Activated T-helper 17 cell treated with anti-CD3 and anti-CD28 coated beads, Interleukin-2, amount 50 U/mL, for 72 hours (primary cell): ENCODE data around the gene FGF12. TPM values are rescaled to one million over a fixed set of nuclear protein-coding genes. Genes with fewer than 3 reads are reported as not detected.
"Not testable (repeated sequence)": the region's sequence is repeated elsewhere in the genome, so short reads cannot be mapped to it uniquely, and the experiment has no call there.

Experiments
- ATAC-seq: fragments of 150-1000 bp; cut with Tn5 transposase; replicated peaks from 2 replicates; pipeline ENCODE4 v1.10.0; 2021; ENCODE audit warnings: mild to moderate bottlenecking, moderate library complexity
- H3K27ac Mint-ChIP-seq: one replicate; pipeline ENCODE4 v1.8.0; 2022; ENCODE audit warnings: mixed read lengths
- H3K27me3 Mint-ChIP-seq: one replicate; pipeline ENCODE4 v1.8.0; 2022; ENCODE audit warnings: mixed read lengths
- H3K36me3 Mint-ChIP-seq: one replicate; pipeline ENCODE4 v1.8.0; 2022; ENCODE audit warnings: low read depth, mild to moderate bottlenecking, mixed read lengths
- H3K4me1 Mint-ChIP-seq: one replicate; pipeline ENCODE4 v1.8.0; 2022; ENCODE audit warnings: mixed read lengths
- H3K4me3 Mint-ChIP-seq: one replicate; pipeline ENCODE4 v1.8.0; 2022; ENCODE audit warnings: mild to moderate bottlenecking, mixed read lengths
- H3K9me3 Mint-ChIP-seq: one replicate; pipeline ENCODE4 v1.8.0; 2022; ENCODE audit warnings: mixed read lengths
- total RNA-seq, 2 donors: library from RNA; stranded (reverse); gene quantifications; one replicate each; pipeline ENCODE4 v1.2.3, GENCODE V29; 2022

FGF12 gene
- total RNA-seq: under 1 TPM in 1 of 2 donors, not detected in 1; 0.37 TPM

GRCh38 chr3:192727032-192727847 is at the start of gene FGF12:
TSS of gene FGF12 (minus strand) at chr3:192727541.
- Mint-ChIP-seq H3K27ac (no peak within 1 kb of the TSS), H3K4me1 (peaks cover 6% of the 10 kb centered on the region), H3K4me3 (peak within 1 kb of the TSS; percentile 27), H3K27me3 (peaks cover 47% of the 10 kb centered on the region), H3K36me3 (no peaks in the 10 kb centered on the region), H3K9me3 (no peaks in the 10 kb centered on the region)
- no peak for ATAC-seq

GRCh38 chr3:192774341-192774740 is 47.0 kb upstream of the FGF12 start:
- not testable (repeated sequence) for H3K36me3 Mint-ChIP-seq, H3K27ac Mint-ChIP-seq, ATAC-seq, H3K4me1 Mint-ChIP-seq, H3K4me3 Mint-ChIP-seq
- H3K9me3 Mint-ChIP-seq: peaks cover 15% of the 10 kb centered on the region
- H3K27me3 Mint-ChIP-seq: peaks cover 19% of the 10 kb centered on the region

- Mint-ChIP-seq H3K9me3 (peaks cover 15% of the 10 kb centered on the region), H3K4me3 (no peak overlapping the region), H3K27me3 (peaks cover 19% of the 10 kb centered on the region), H3K4me1 (no peaks in the 10 kb centered on the region), H3K36me3 (no peaks in the 10 kb centered on the region), H3K27ac (no peak overlapping the region)
- ATAC-seq: no peak
These were observed 45.0 kb upstream of the FGF12 start for GRCh38 chr3:192772240-192772894.

GRCh38 chr3:192758654-192759053 is 31.3 kb upstream of the FGF12 start:
- H3K4me1 Mint-ChIP-seq: no peaks in the 10 kb centered on the region
- no peak overlapping the region for H3K27ac Mint-ChIP-seq
- no peaks in the 10 kb centered on the region for H3K9me3 Mint-ChIP-seq
- H3K27me3 Mint-ChIP-seq: peaks cover 9% of the 10 kb centered on the region
- ATAC-seq: no peak
- H3K4me3 Mint-ChIP-seq: no peak overlapping the region
- no peaks in the 10 kb centered on the region for H3K36me3 Mint-ChIP-seq

GRCh38 chr3:192751148-192751547 is 23.8 kb upstream of the FGF12 start:
- no peak overlapping the region for H3K4me3 Mint-ChIP-seq
- H3K9me3 Mint-ChIP-seq: no peaks in the 10 kb centered on the region
- no peak overlapping the region for H3K27ac Mint-ChIP-seq
- no peaks in the 10 kb centered on the region for H3K4me1 Mint-ChIP-seq
- no peak for ATAC-seq
- peaks cover 23% of the 10 kb centered on the region for H3K27me3 Mint-ChIP-seq
- no peaks in the 10 kb centered on the region for H3K36me3 Mint-ChIP-seq

GRCh38 chr3:192750201-192750600 is 22.9 kb upstream of the FGF12 start:
- ATAC-seq: no peak

GRCh38 chr3:192747746-192748145 is 20.4 kb upstream of the FGF12 start:
- no peaks in the 10 kb centered on the region for H3K4me1 Mint-ChIP-seq
- H3K9me3 Mint-ChIP-seq: peaks cover 3% of the 10 kb centered on the region
- no peaks in the 10 kb centered on the region for H3K36me3 Mint-ChIP-seq
- H3K4me3 Mint-ChIP-seq: no peak overlapping the region
- no peak for ATAC-seq
- H3K27me3 Mint-ChIP-seq: peaks cover 18% of the 10 kb centered on the region
- H3K27ac Mint-ChIP-seq: no peak overlapping the region

More at GRCh38 chr3:192750201-192750600, 22.9 kb upstream of the FGF12 start:
- H3K4me1 Mint-ChIP-seq: no peaks in the 10 kb centered on the region
- H3K36me3 Mint-ChIP-seq: no peaks in the 10 kb centered on the region
- H3K27ac Mint-ChIP-seq: no peak overlapping the region
- H3K9me3 Mint-ChIP-seq: peaks cover 1% of the 10 kb centered on the region
- peaks cover 20% of the 10 kb centered on the region for H3K27me3 Mint-ChIP-seq
- no peak overlapping the region for H3K4me3 Mint-ChIP-seq

GRCh38 chr3:192747145-192747544 is 19.8 kb upstream of the FGF12 start:
- H3K36me3 Mint-ChIP-seq: no peaks in the 10 kb centered on the region
- H3K4me1 Mint-ChIP-seq: no peaks in the 10 kb centered on the region
- ATAC-seq: no peak
- H3K27me3 Mint-ChIP-seq: peaks cover 18% of the 10 kb centered on the region
- H3K27ac Mint-ChIP-seq: no peak overlapping the region
- H3K9me3 Mint-ChIP-seq: peaks cover 3% of the 10 kb centered on the region
- H3K4me3 Mint-ChIP-seq: no peak overlapping the region

GRCh38 chr3:192745150-192745549 is 17.8 kb upstream of the FGF12 start:
- peaks cover 3% of the 10 kb centered on the region for H3K9me3 Mint-ChIP-seq
- no peak overlapping the region for H3K27ac Mint-ChIP-seq
- peaks cover 16% of the 10 kb centered on the region for H3K27me3 Mint-ChIP-seq
- no peaks in the 10 kb centered on the region for H3K4me1 Mint-ChIP-seq
- no peak for ATAC-seq
- no peak overlapping the region for H3K4me3 Mint-ChIP-seq
- H3K36me3 Mint-ChIP-seq: no peaks in the 10 kb centered on the region

GRCh38 chr3:192744604-192745003 is 17.3 kb upstream of the FGF12 start:
- not testable (repeated sequence) for ATAC-seq, H3K4me3 Mint-ChIP-seq, H3K27ac Mint-ChIP-seq

GRCh38 chr3:192737506-192737905 is 10.2 kb upstream of the FGF12 start:
- no peak for ATAC-seq
- H3K27ac Mint-ChIP-seq: no peak overlapping the region
- no peaks in the 10 kb centered on the region for H3K9me3 Mint-ChIP-seq
- no peak overlapping the region for H3K4me3 Mint-ChIP-seq
- no peaks in the 10 kb centered on the region for H3K36me3 Mint-ChIP-seq
- H3K27me3 Mint-ChIP-seq: no peaks in the 10 kb centered on the region
- no peaks in the 10 kb centered on the region for H3K4me1 Mint-ChIP-seq

More at GRCh38 chr3:192744604-192745003, 17.3 kb upstream of the FGF12 start:
- H3K4me1 Mint-ChIP-seq, H3K36me3 Mint-ChIP-seq, H3K9me3 Mint-ChIP-seq: not testable (repeated sequence)
- H3K27me3 Mint-ChIP-seq: peaks cover 15% of the 10 kb centered on the region

- H3K4me1 Mint-ChIP-seq: peaks cover 6% of the 10 kb centered on the region
- H3K9me3 Mint-ChIP-seq: no peaks in the 10 kb centered on the region
These were observed 3.9 kb upstream of the FGF12 start for GRCh38 chr3:192731233-192731632.

GRCh38 chr3:192726385-192726784 is 956 bp downstream of the FGF12 start:
- no peaks in the 10 kb centered on the region for H3K9me3 Mint-ChIP-seq
- H3K27ac Mint-ChIP-seq: no peak overlapping the region
- H3K27me3 Mint-ChIP-seq: peaks cover 48% of the 10 kb centered on the region
- H3K36me3 Mint-ChIP-seq: no peaks in the 10 kb centered on the region
- H3K4me1 Mint-ChIP-seq: peaks cover 6% of the 10 kb centered on the region
- no peak for ATAC-seq
- H3K4me3 Mint-ChIP-seq: no peak overlapping the region

More at GRCh38 chr3:192731233-192731632, 3.9 kb upstream of the FGF12 start:
- H3K27ac Mint-ChIP-seq: no peak overlapping the region
- no peak for ATAC-seq
- H3K27me3 Mint-ChIP-seq: peaks cover 23% of the 10 kb centered on the region
- H3K4me3 Mint-ChIP-seq: no peak overlapping the region
- H3K36me3 Mint-ChIP-seq: no peaks in the 10 kb centered on the region

GRCh38 chr3:192719964-192720363 is 7.4 kb downstream of the FGF12 start:
- H3K27ac Mint-ChIP-seq: no peak overlapping the region
- H3K27me3 Mint-ChIP-seq: peaks cover 18% of the 10 kb centered on the region
- no peak for ATAC-seq
- no peaks in the 10 kb centered on the region for H3K36me3 Mint-ChIP-seq
- no peaks in the 10 kb centered on the region for H3K4me1 Mint-ChIP-seq
- H3K9me3 Mint-ChIP-seq: no peaks in the 10 kb centered on the region
- no peak overlapping the region for H3K4me3 Mint-ChIP-seq

- H3K36me3 Mint-ChIP-seq: no peaks in the 10 kb centered on the region
- no peaks in the 10 kb centered on the region for H3K4me1 Mint-ChIP-seq
- peaks cover 10% of the 10 kb centered on the region for H3K27me3 Mint-ChIP-seq
- H3K4me3 Mint-ChIP-seq: no peak overlapping the region
- no peak for ATAC-seq
- H3K9me3 Mint-ChIP-seq: no peaks in the 10 kb centered on the region
- H3K27ac Mint-ChIP-seq: no peak overlapping the region
These were observed 9.2 kb downstream of the FGF12 start for GRCh38 chr3:192718156-192718555.
